Stimulated activated CD8-positive, alpha-beta memory T cell treated with anti-CD3 and anti-CD28 coated beads, Interleukin-4, amount 100 ng/mL, for 24 hours (primary cell): ENCODE measurements around the gene SWSAP1.

ENCODE experiments used
- DNase-seq: peaks from one replicate; pipeline ENCODE4 v3.0.0-alpha.2; 2020; ENCODE audit warnings: low read depth

The SWSAP1 gene

GRCh38 chr19:11416346-11417052 lies 42.0 kb downstream of the SWSAP1 start:
- no peak for DNase-seq

GRCh38 chr19:11418094-11418548 lies 43.7 kb downstream of the SWSAP1 start:
- DNase-seq = no peak

GRCh38 chr19:11418549-11419506 lies 44.4 kb downstream of the SWSAP1 start, which contains the start of gene RGL3:
TSS of gene RGL3 (minus strand) at chr19:11419314. CDS start at chr19:11419278, 36 bp downstream.
- no peak for DNase-seq

- DNase-seq = no peak
These were observed 46.2 kb downstream of the SWSAP1 start for GRCh38 chr19:11420429-11421370.

- DNase-seq = no peak
These were observed 47.1 kb downstream of the SWSAP1 start for GRCh38 chr19:11421371-11422098.

GRCh38 chr19:11422163-11423065 lies 47.9 kb downstream of the SWSAP1 start:
- peak; percentile 50 for DNase-seq

- DNase-seq = no peak
These were observed 48.8 kb downstream of the SWSAP1 start for GRCh38 chr19:11423164-11423790.

- no peak for DNase-seq
These were observed 49.3 kb downstream of the SWSAP1 start for GRCh38 chr19:11423791-11424181.
